Effector CD8-positive, alpha-beta T cell (primary cell): ENCODE results near the gene B3GALT6.
A peak's percentile ranks its signal among the peaks of the same experiment; 100 is the strongest.

ENCODE experiments used
- DNase-seq: peaks from one replicate; lab custom pipeline; 2025; lab: John Stamatoyannopoulos, UW

B3GALT6 gene

GRCh38 chr1:1262758-1263157 lies 30.7 kb downstream of the B3GALT6 start:
- DNase-seq, result no peak

GRCh38 chr1:1264026-1264425 lies 32.0 kb downstream of the B3GALT6 start:
- no peak for DNase-seq

GRCh38 chr1:1264868-1265272 lies 32.8 kb downstream of the B3GALT6 start:
- no peak for DNase-seq

- DNase-seq, result no peak
These were observed 35.6 kb downstream of the B3GALT6 start for GRCh38 chr1:1267488-1268283.

GRCh38 chr1:1268284-1268682 lies 36.2 kb downstream of the B3GALT6 start:
- DNase-seq, result no peak

GRCh38 chr1:1270813-1271212 lies 38.8 kb downstream of the B3GALT6 start:
- no peak for DNase-seq

GRCh38 chr1:1272341-1273208 lies 40.5 kb downstream of the B3GALT6 start:
- no peak for DNase-seq

- no peak for DNase-seq
These were observed 41.1 kb downstream of the B3GALT6 start for GRCh38 chr1:1273209-1273511.

- DNase-seq, result peak; percentile 90
These were observed 41.7 kb downstream of the B3GALT6 start, which contains the start of gene UBE2J2 for GRCh38 chr1:1273512-1274298. Gene UBE2J2 (minus strand): TSS chr1:1273854. CDS start chr1:1267992, 5,862 bp downstream.

GRCh38 chr1:1274299-1274930 lies 42.4 kb downstream of the B3GALT6 start:
- DNase-seq, result no peak

- no peak for DNase-seq
These were observed 42.9 kb downstream of the B3GALT6 start for GRCh38 chr1:1274931-1275431.

GRCh38 chr1:1275836-1276235 lies 43.8 kb downstream of the B3GALT6 start:
- no peak for DNase-seq

- no peak for DNase-seq
These were observed 46.6 kb downstream of the B3GALT6 start for GRCh38 chr1:1278620-1279019.

GRCh38 chr1:1279028-1279427 lies 47.0 kb downstream of the B3GALT6 start:
- no peak for DNase-seq

GRCh38 chr1:1280782-1281481 lies 48.9 kb downstream of the B3GALT6 start:
- no peak for DNase-seq

- no peak for DNase-seq
These were observed 49.7 kb downstream of the B3GALT6 start for GRCh38 chr1:1281533-1282321.

- DNase-seq, result no peak
These were observed 51.0 kb downstream of the B3GALT6 start for GRCh38 chr1:1282998-1283397.

- no peak for DNase-seq
These were observed 51.8 kb downstream of the B3GALT6 start for GRCh38 chr1:1283821-1284220.
